NT2/D1 (cell line): ENCODE measurements around the gene TAS2R43.
"Not testable (repeated sequence)": the region's sequence is repeated elsewhere in the genome, so short reads cannot be mapped to it uniquely, and the experiment has no call there.

Experiments used
- DNase-seq: peaks from one replicate; pipeline ENCODE4 v3.0.0-alpha.2; 2011; ENCODE audit warnings: low read depth, low spot score
- H3K27me3 ChIP-seq: 2 replicates; pipeline ENCODE4 v1.6.0; 2011; ENCODE audit warnings: mild to moderate bottlenecking; ENCODE audit not compliant: insufficient read length, insufficient read depth
- H3K36me3 ChIP-seq: 2 replicates; pipeline ENCODE4 v1.6.1; 2011; ENCODE audit warnings: mild to moderate bottlenecking, low read length, mixed read lengths; ENCODE audit not compliant: insufficient read depth, insufficient read length
- H3K4me1 ChIP-seq: 2 replicates; pipeline ENCODE4 v1.5.1; 2011; ENCODE audit not compliant: insufficient read depth, insufficient read length
- H3K4me3 ChIP-seq: 2 replicates; pipeline ENCODE4 v1.5.1; 2011; ENCODE audit warnings: low read depth; ENCODE audit not compliant: insufficient read length
- H3K9ac ChIP-seq: 2 replicates; pipeline ENCODE4 v1.6.0; 2011; ENCODE audit warnings: low read depth; ENCODE audit not compliant: insufficient read length
- H3K9me3 ChIP-seq: 2 replicates; pipeline ENCODE4 v1.5.1; 2011; ENCODE audit warnings: mild to moderate bottlenecking, low read length; ENCODE audit not compliant: insufficient read depth
- SUZ12 ChIP-seq: IDR thresholded peaks from 2 replicates; pipeline ENCODE4 v1.6.1; 2011; ENCODE audit not compliant: insufficient read length, insufficient read depth; ENCODE audit errors: extremely low read depth
- YY1 ChIP-seq: IDR thresholded peaks from 2 replicates; pipeline ENCODE4 v1.6.1; 2011; ENCODE audit not compliant: insufficient read length, insufficient read depth
- ZNF274 ChIP-seq: IDR thresholded peaks from 2 replicates; pipeline ENCODE4 v1.6.1; 2011; ENCODE audit warnings: mild to moderate bottlenecking, low read depth, low read length

Gene TAS2R43

GRCh38 chr12:11108862-11109261, 16.7 kb upstream of the TAS2R43 start:
- H3K4me3 ChIP-seq, result no peak overlapping the region
- no peaks in the 10 kb centered on the region for H3K27me3 ChIP-seq
- no peak for TF ChIP-seq ZNF274
- no peak for TF ChIP-seq YY1
- no peak for TF ChIP-seq SUZ12
- no peaks in the 10 kb centered on the region for H3K4me1 ChIP-seq
- no peak for DNase-seq
- no peak overlapping the region for H3K9ac ChIP-seq
- peaks cover 10% of the 10 kb centered on the region; the same call in 1 of the 2 replicates for H3K9me3 ChIP-seq
- H3K36me3 ChIP-seq, result peaks cover 8% of the 10 kb centered on the region

- Histone ChIP-seq H3K9ac (no peak overlapping the region), H3K4me1 (no peaks in the 10 kb centered on the region), H3K27me3 (no peaks in the 10 kb centered on the region), H3K4me3 (no peak overlapping the region), H3K36me3 (peaks cover 8% of the 10 kb centered on the region), H3K9me3 (peaks cover 14% of the 10 kb centered on the region; the same call in 1 of the 2 replicates)
- no peak for DNase-seq
- TF ChIP-seq YY1 (no peak), ZNF274 (no peak), SUZ12 (no peak)
These were observed 15.6 kb upstream of the TAS2R43 start for GRCh38 chr12:11107719-11108118.

GRCh38 chr12:11106288-11106687, 14.2 kb upstream of the TAS2R43 start:
- DNase-seq, result no peak
- Histone ChIP-seq H3K4me1 (no peaks in the 10 kb centered on the region), H3K27me3 (no peaks in the 10 kb centered on the region), H3K36me3 (peaks cover 9% of the 10 kb centered on the region), H3K9ac (no peak overlapping the region), H3K4me3 (no peak overlapping the region), H3K9me3 (0 out of 2 replicates have a peak, but pooled peaks cover 5% of the 10 kb centered on the region)
- TF ChIP-seq SUZ12 (no peak), YY1 (no peak), ZNF274 (no peak)

GRCh38 chr12:11105546-11105945, 13.4 kb upstream of the TAS2R43 start:
- H3K9me3 ChIP-seq, result 0 out of 2 replicates have a peak, but pooled peaks cover 4% of the 10 kb centered on the region
- H3K4me1 ChIP-seq, result no peaks in the 10 kb centered on the region
- no peak for TF ChIP-seq ZNF274

GRCh38 chr12:11094910-11095309, 2.8 kb upstream of the TAS2R43 start:
- not testable (repeated sequence) for H3K36me3 ChIP-seq, H3K27me3 ChIP-seq, H3K4me3 ChIP-seq, H3K4me1 ChIP-seq, H3K9ac ChIP-seq, DNase-seq
- H3K9me3 ChIP-seq, result peaks cover 13% of the 10 kb centered on the region

More at GRCh38 chr12:11105546-11105945, 13.4 kb upstream of the TAS2R43 start:
- Histone ChIP-seq H3K36me3 (peaks cover 12% of the 10 kb centered on the region), H3K27me3 (no peaks in the 10 kb centered on the region), H3K4me3 (no peak overlapping the region), H3K9ac (no peak overlapping the region)
- no peak for DNase-seq

GRCh38 chr12:11089246-11089645, 2.9 kb downstream of the TAS2R43 start:
- Histone ChIP-seq H3K27me3 (no peaks in the 10 kb centered on the region), H3K9ac (no peak overlapping the region), H3K4me3 (no peak overlapping the region), H3K36me3 (no peaks in the 10 kb centered on the region), H3K9me3 (no peaks in the 10 kb centered on the region), H3K4me1 (no peaks in the 10 kb centered on the region)
- no peak for DNase-seq
- TF ChIP-seq SUZ12 (no peak), YY1 (no peak), ZNF274 (no peak)

GRCh38 chr12:11085419-11085818, 6.7 kb downstream of the TAS2R43 start:
- H3K4me3 ChIP-seq, result no peak overlapping the region
- H3K4me1 ChIP-seq, result no peaks in the 10 kb centered on the region
- H3K27me3 ChIP-seq, result no peaks in the 10 kb centered on the region
- H3K36me3 ChIP-seq, result no peaks in the 10 kb centered on the region
- TF ChIP-seq YY1 (no peak), ZNF274 (no peak), SUZ12 (no peak)
- no peak overlapping the region for H3K9ac ChIP-seq
- no peak for DNase-seq
- H3K9me3 ChIP-seq, result 0 out of 2 replicates have a peak, but pooled peaks cover 3% of the 10 kb centered on the region

GRCh38 chr12:11081987-11082386, 10.1 kb downstream of the TAS2R43 start:
- Histone ChIP-seq H3K9me3 (0 out of 2 replicates have a peak, but pooled peaks cover 3% of the 10 kb centered on the region), H3K9ac (no peak overlapping the region), H3K4me1 (no peaks in the 10 kb centered on the region), H3K27me3 (no peaks in the 10 kb centered on the region), H3K4me3 (no peak overlapping the region), H3K36me3 (no peaks in the 10 kb centered on the region)
- TF ChIP-seq SUZ12, result no peak
- no peak for DNase-seq
